Adrenal gland (tissue), 12 donors: ENCODE results near the gene FPR1. TPM values are rescaled to one million over a fixed set of nuclear protein-coding genes. Genes with fewer than 3 reads are reported as not detected.
A peak's percentile ranks its signal among the peaks of the same experiment; 100 is the strongest.

Experiments
- DNase-seq, 7 donors: peaks; one replicate each; pipeline ENCODE4 v3.0.0-alpha.2; 2019 to 2020
- H3K27ac ChIP-seq, 5 donors: fragments of 200-600 bp; sonication (generic) in 4 of 5; 1 replicate in 3 of 5; 2 replicates in 2 of 5; pipeline versions ENCODE4 v1.5.1 to v1.8.0; 2016 to 2020; ENCODE audit warnings: mild to moderate bottlenecking in 1 of 5
- H3K27me3 ChIP-seq: fragments of 200-600 bp; 2 replicates; pipeline ENCODE4 v1.8.0; 2021
- H3K36me3 ChIP-seq, 2 donors: fragments of 200-600 bp; replicated peaks in 1 of 2; 1 replicate in 1 of 2; 2 replicates in 1 of 2; pipeline versions ENCODE4 v1.5.1 to v1.8.0; 2018 to 2022
- H3K4me1 ChIP-seq, 2 donors: fragments of 200-600 bp; replicated peaks in 1 of 2; 1 replicate in 1 of 2; 2 replicates in 1 of 2; pipeline versions ENCODE4 v1.5.1 to v1.8.0; 2018 to 2021
- H3K4me3 ChIP-seq, 4 donors: fragments of 200-600 bp; sonication (generic) in 3 of 4; one replicate each; pipeline ENCODE4 v1.5.1; 2016 to 2018
- H3K9me3 ChIP-seq, 3 donors: fragments of 200-600 bp; sonication (generic) in 1 of 3; replicated peaks in 1 of 3; 1 replicate in 2 of 3; 2 replicates in 1 of 3; pipeline versions ENCODE4 v1.5.1 to v1.8.0; 2016 to 2021
- CTCF ChIP-seq, 6 experiments: fragments of 450-650 bp in 4 of 6; fragments of 200-600 bp in 2 of 6; sonication (generic) in 1 of 6; IDR thresholded peaks; 1 replicate in 5 of 6; 2 replicates in 1 of 6; pipeline versions ENCODE4 v1.5.1 to v1.8.0; 2016 to 2021; ENCODE audit warnings: antibody characterized with exemption in 6 of 6, mild to moderate bottlenecking in 2 of 6, moderate library complexity in 1 of 6
- POLR2A ChIP-seq, 2 donors: fragments of 450-650 bp; IDR thresholded peaks; one replicate each; pipeline ENCODE4 v1.6.1; 2017; ENCODE audit warnings: antibody characterized with exemption in 2 of 2, mild to moderate bottlenecking in 2 of 2, moderate library complexity in 1 of 2
- WGBS, 4 donors: extraction: QIAGEN DNeasy Blood & Tissue Kit in 2 of 4; methylation state at CpG; one replicate each; pipeline versions ENCODE4 v1.1.5 to v1.1.7; 2013 to 2017; 5-methylcytosine and 5-hydroxymethylcytosine counted together
- intact Hi-C, 2 donors: fragments of 100-400 bp; cut with DNase I; formaldehyde crosslinking; loops; one replicate each; pipeline versions ENCODE4 v1.14.1 to v1.15.0; 2022 to 2023
- polyA plus RNA-seq, 3 donors: library from polyadenylated mRNA; stranded (reverse); fragments of 200-250 nt in 2 of 3; fragments of 350-450 nt in 1 of 3; fragmentation: Illumina TruSeq in 1 of 3; extraction: RNeasy Lipid Tissue Mini Kit (QIAGEN cat#74804) in 1 of 3; gene quantifications; one replicate each; pipeline ENCODE4 v1.2.3, GENCODE V29; 2013 to 2014
- total RNA-seq, 9 donors: library from RNA; depleted of rRNA in 4 of 9; stranded (reverse); fragments of >200 nt in 4 of 9; fragments of 120-200 nt in 1 of 9; fragmentation: NEBNext Ultra II Directional in 1 of 9; extraction: Animal tissue kit (Norgen Biotek cat#: 25700) in 1 of 9; gene quantifications; one replicate each; pipeline versions ENCODE4 v1.1.0 to v1.2.4, GENCODE V29; 2013 to 2023
- donor health status: healthy with polysubstance abuse.
- donor health status: Bipolar disorder and iron deficiency.
- donor health status: DM: yes; HTN: yes; CAD: no.
- donor health status: DM: no; HTN: no; CAD: no.
- donor health status: DM: no; HTN: no; CAD: no.
- donor health status: DM: yes; HTN: yes; CAD: no.

Gene FPR1
- total and polyA plus RNA-seq, 12 donors, result 0.83 to 31.1 (median 13.4) TPM

GRCh38 chr19:51704626-51705025, 47.1 kb downstream of the FPR1 start:
- peaks cover 0 to 42% of the 10 kb centered on the region in 2 donors for H3K36me3 ChIP-seq
- H3K4me3 ChIP-seq, result peak overlapping the region in 2 of 4 donors; percentile 30 to 62
- intact Hi-C loops, result no loop called here
- no peaks in the 10 kb centered on the region for H3K27me3 ChIP-seq
- DNase-seq, result peak in 2 of 7 donors; percentile 45 to 51
- no peaks in the 10 kb centered on the region for H3K9me3 ChIP-seq
- 41 to 70% (median 45%) methylated on average over 1 to 4 of the region's 4 CpGs for WGBS, 4 donors
- H3K27ac ChIP-seq, result peak overlapping the region in 4 of 5 donors; percentile 73 to 97 (median 84)
- peaks cover 8 to 24% of the 10 kb centered on the region in 2 donors for H3K4me1 ChIP-seq
- TF ChIP-seq CTCF (IDR thresholded peaks at IDR 0.05), result no peak
- TF ChIP-seq POLR2A (IDR thresholded peaks at IDR 0.05), result no peak

- intact Hi-C loops, result no loop called here
- WGBS, 4 donors, result 3 to 6% (median 4%) methylated on average over 38 to 74 of the region's 74 CpGs
These were observed 47.8 kb downstream of the FPR1 start for GRCh38 chr19:51703575-51704515.

GRCh38 chr19:51702825-51703574, 48.7 kb downstream of the FPR1 start:
- Histone ChIP-seq H3K4me1 (peaks cover 8 to 24% of the 10 kb centered on the region in 2 donors), H3K9me3 (no peaks in the 10 kb centered on the region), H3K27me3 (no peaks in the 10 kb centered on the region), H3K27ac (peak overlapping the region; percentile 31 to 97 (median 78)), H3K4me3 (peak overlapping the region in 1 of 4 donors; percentile 62), H3K36me3 (peaks cover 0 to 54% of the 10 kb centered on the region in 2 donors)
- intact Hi-C loops, result no loop called here
- TF ChIP-seq CTCF (IDR thresholded peaks at IDR 0.05) (no peak), POLR2A (IDR thresholded peaks at IDR 0.05) (no peak)
- 48 to 60% (median 52%) methylated on average over 29 to 46 of the region's 46 CpGs for WGBS, 4 donors
- DNase-seq, result peak; percentile 42 to 77 (median 59)

More at GRCh38 chr19:51703575-51704515, 47.8 kb downstream of the FPR1 start:
- H3K27ac ChIP-seq, result peak overlapping the region; percentile 31 to 97 (median 78)
- DNase-seq, result peak; percentile 95 to 98 (median 96)
- peaks cover 0 to 46% of the 10 kb centered on the region in 2 donors for H3K36me3 ChIP-seq
- H3K4me3 ChIP-seq, result peak overlapping the region in 2 of 4 donors; percentile 30 to 62
- TF ChIP-seq CTCF (IDR thresholded peaks at IDR 0.05) (peak in 5 of 6 experiments; percentile 33 to 39 (median 34)), POLR2A (IDR thresholded peaks at IDR 0.05) (peak; percentile 74 to 81)
- no peaks in the 10 kb centered on the region for H3K9me3 ChIP-seq
- peaks cover 8 to 24% of the 10 kb centered on the region in 2 donors for H3K4me1 ChIP-seq
- H3K27me3 ChIP-seq, result no peaks in the 10 kb centered on the region
